OCI-LY1 (cell line): ENCODE measurements around the gene ZMIZ1.

ENCODE experiments used
- H2AFZ ChIP-seq: fragments of 200-600 bp; sonication (generic), shearing (Covaris generic); 2 replicates; pipeline ENCODE4 v1.6.0; 2014; ENCODE audit warnings: antibody characterized with exemption, mild to moderate bottlenecking, low read length
- H3F3A ChIP-seq: fragments of 200-600 bp; sonication (generic), shearing (Covaris generic); 2 replicates; pipeline ENCODE4 v1.6.0; 2014; ENCODE audit warnings: mild to moderate bottlenecking, antibody characterized with exemption, low read length, moderate library complexity; ENCODE audit not compliant: insufficient read depth
- H3K27ac ChIP-seq: fragments of 200-600 bp; sonication (generic); 2 replicates; pipeline ENCODE4 v1.5.1; 2014; ENCODE audit warnings: low read length, mixed run types, mild to moderate bottlenecking, low read depth; ENCODE audit not compliant: poor library complexity, severe bottlenecking
- H3K27me3 ChIP-seq: fragments of 200-600 bp; sonication (generic); 2 replicates; pipeline ENCODE4 v1.6.0; 2014; ENCODE audit warnings: antibody characterized with exemption, mild to moderate bottlenecking, low read length, moderate library complexity; ENCODE audit not compliant: insufficient read depth
- H3K36me3 ChIP-seq: fragments of 200-600 bp; sonication (generic); 2 replicates; pipeline ENCODE4 v1.6.1; 2014; ENCODE audit warnings: mild to moderate bottlenecking, antibody characterized with exemption, low read length, moderate library complexity, mixed read lengths; ENCODE audit not compliant: insufficient read depth
- H3K4me1 ChIP-seq: fragments of 200-600 bp; sonication (generic); 2 replicates; pipeline ENCODE4 v1.5.1; 2014; ENCODE audit warnings: mild to moderate bottlenecking, low read length, moderate library complexity; ENCODE audit not compliant: insufficient read depth, severe bottlenecking
- H3K4me2 ChIP-seq: fragments of 200-600 bp; sonication (generic), shearing (Covaris generic); 2 replicates; pipeline ENCODE4 v1.6.1; 2014; ENCODE audit warnings: low read length
- H3K4me3 ChIP-seq: fragments of 200-600 bp; sonication (generic); 2 replicates; pipeline ENCODE4 v1.5.1; 2014; ENCODE audit warnings: low read length, low read depth, mild to moderate bottlenecking, mixed read lengths; ENCODE audit not compliant: poor library complexity, severe bottlenecking
- H3K79me2 ChIP-seq: fragments of 200-600 bp; shearing (Covaris generic); 2 replicates; pipeline ENCODE4 v1.6.1; 2016; ENCODE audit warnings: mixed run types, low read length, mixed read lengths; ENCODE audit not compliant: insufficient read depth
- H3K9ac ChIP-seq: fragments of 200-600 bp; sonication (generic), shearing (Covaris generic); 2 replicates; pipeline ENCODE4 v1.6.1; 2014; ENCODE audit warnings: mild to moderate bottlenecking, low read length, mixed read lengths
- H3K9me2 ChIP-seq: fragments of 200-600 bp; sonication (generic), shearing (Covaris generic); 2 replicates; pipeline ENCODE4 v1.6.1; 2014; ENCODE audit warnings: low read depth, mild to moderate bottlenecking, low read length, mixed read lengths
- H3K9me3 ChIP-seq: fragments of 200-600 bp; shearing (Covaris generic); 2 replicates; pipeline ENCODE4 v1.6.1; 2014; ENCODE audit warnings: low read length, mixed read lengths
- H4K20me1 ChIP-seq: fragments of 200-600 bp; sonication (generic), shearing (Covaris generic); 2 replicates; pipeline ENCODE4 v1.6.0; 2016; ENCODE audit warnings: mild to moderate bottlenecking, low read length; ENCODE audit not compliant: insufficient read depth
- EZH2 ChIP-seq: fragments of 200-600 bp; sonication (generic), shearing (Covaris generic); IDR thresholded peaks from 2 replicates; pipeline ENCODE4 v1.8.0; 2017; ENCODE audit warnings: borderline replicate concordance, mixed run types, mild to moderate bottlenecking, antibody characterized with exemption, low read length, moderate library complexity, mixed read lengths
- TF ChIP-seq, protein P1 (sequence below): fragments of 200-600 bp; sonication (generic), shearing (Covaris generic); IDR thresholded peaks from 2 replicates; pipeline ENCODE4 v1.5.1; 2017; ENCODE audit warnings: mild to moderate bottlenecking, antibody characterized with exemption, low read length, moderate library complexity, mixed read lengths

ZMIZ1 gene

DNA sequence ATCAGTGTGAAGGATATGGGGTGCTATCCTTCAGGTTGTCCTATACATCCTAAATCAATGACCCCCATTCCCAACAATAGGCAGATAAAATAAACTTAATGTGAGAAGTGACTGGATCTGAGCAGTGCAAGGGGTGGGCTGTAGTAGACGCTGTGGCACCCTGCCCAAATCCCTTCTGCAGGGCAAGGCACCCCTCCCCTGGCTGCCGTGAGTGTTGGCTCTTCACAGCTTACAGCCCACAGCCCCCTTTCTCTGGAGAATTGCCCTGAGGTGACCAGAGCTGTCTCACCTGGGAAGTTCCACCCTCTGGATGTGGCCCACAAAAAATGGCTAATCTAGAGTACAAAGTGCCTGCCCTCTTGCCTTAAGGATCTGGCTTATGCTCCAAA is 252.7 kb downstream of the ZMIZ1 start:
- no peaks in the 10 kb centered on the region for H3K9me3 ChIP-seq
- H2AFZ ChIP-seq: no peak overlapping the region
- no peaks in the 10 kb centered on the region for H4K20me1 ChIP-seq
- H3F3A ChIP-seq: no peaks in the 10 kb centered on the region
- no peak overlapping the region for H3K4me3 ChIP-seq
- H3K79me2 ChIP-seq: no peaks in the 10 kb centered on the region
- H3K9me2 ChIP-seq: no peaks in the 10 kb centered on the region
- H3K27ac ChIP-seq: no peak overlapping the region
- no peaks in the 10 kb centered on the region for H3K4me1 ChIP-seq
- no peak overlapping the region for H3K4me2 ChIP-seq
- H3K27me3 ChIP-seq: peaks cover 8% of the 10 kb centered on the region; the same call in 1 of the 2 replicates
- TF ChIP-seq EZH2: no peak
- TF ChIP-seq, protein P1, sequence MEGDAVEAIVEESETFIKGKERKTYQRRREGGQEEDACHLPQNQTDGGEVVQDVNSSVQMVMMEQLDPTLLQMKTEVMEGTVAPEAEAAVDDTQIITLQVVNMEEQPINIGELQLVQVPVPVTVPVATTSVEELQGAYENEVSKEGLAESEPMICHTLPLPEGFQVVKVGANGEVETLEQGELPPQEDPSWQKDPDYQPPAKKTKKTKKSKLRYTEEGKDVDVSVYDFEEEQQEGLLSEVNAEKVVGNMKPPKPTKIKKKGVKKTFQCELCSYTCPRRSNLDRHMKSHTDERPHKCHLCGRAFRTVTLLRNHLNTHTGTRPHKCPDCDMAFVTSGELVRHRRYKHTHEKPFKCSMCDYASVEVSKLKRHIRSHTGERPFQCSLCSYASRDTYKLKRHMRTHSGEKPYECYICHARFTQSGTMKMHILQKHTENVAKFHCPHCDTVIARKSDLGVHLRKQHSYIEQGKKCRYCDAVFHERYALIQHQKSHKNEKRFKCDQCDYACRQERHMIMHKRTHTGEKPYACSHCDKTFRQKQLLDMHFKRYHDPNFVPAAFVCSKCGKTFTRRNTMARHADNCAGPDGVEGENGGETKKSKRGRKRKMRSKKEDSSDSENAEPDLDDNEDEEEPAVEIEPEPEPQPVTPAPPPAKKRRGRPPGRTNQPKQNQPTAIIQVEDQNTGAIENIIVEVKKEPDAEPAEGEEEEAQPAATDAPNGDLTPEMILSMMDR: no peak
- H3K36me3 ChIP-seq: no peaks in the 10 kb centered on the region
- H3K9ac ChIP-seq: no peak overlapping the region

DNA sequence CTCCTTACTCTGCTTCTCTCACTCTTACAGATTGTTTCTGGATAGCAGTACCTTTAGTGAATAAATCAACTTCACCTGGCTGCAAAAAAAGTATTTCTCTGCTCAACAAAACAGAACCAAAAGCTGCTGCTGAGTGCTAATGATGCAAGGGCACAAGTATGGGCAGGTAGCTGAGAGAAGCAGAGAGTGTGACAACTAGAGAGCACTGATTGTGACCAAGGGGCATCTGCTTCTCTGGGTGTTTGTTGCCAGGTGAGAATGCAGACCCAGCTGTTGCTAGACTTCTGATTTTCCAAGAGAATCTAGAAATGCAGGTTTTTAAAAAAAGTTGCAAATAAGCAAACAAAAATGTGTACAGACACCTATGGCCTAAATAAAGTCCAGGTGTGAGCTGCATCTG is 253.2 kb downstream of the ZMIZ1 start:
- no peaks in the 10 kb centered on the region for H3F3A ChIP-seq
- no peak overlapping the region for H3K4me2 ChIP-seq
- H3K4me3 ChIP-seq: no peak overlapping the region
- H3K27ac ChIP-seq: no peak overlapping the region
- H3K9me2 ChIP-seq: no peaks in the 10 kb centered on the region
- H3K4me1 ChIP-seq: no peaks in the 10 kb centered on the region
- no peak overlapping the region for H3K9ac ChIP-seq
- H4K20me1 ChIP-seq: no peaks in the 10 kb centered on the region
- H3K9me3 ChIP-seq: no peaks in the 10 kb centered on the region
- no peak for TF ChIP-seq EZH2
- TF ChIP-seq, protein P1: no peak
- H2AFZ ChIP-seq: no peak overlapping the region
- H3K27me3 ChIP-seq: peaks cover 8% of the 10 kb centered on the region; the same call in 1 of the 2 replicates
- H3K36me3 ChIP-seq: no peaks in the 10 kb centered on the region
- H3K79me2 ChIP-seq: no peaks in the 10 kb centered on the region

DNA sequence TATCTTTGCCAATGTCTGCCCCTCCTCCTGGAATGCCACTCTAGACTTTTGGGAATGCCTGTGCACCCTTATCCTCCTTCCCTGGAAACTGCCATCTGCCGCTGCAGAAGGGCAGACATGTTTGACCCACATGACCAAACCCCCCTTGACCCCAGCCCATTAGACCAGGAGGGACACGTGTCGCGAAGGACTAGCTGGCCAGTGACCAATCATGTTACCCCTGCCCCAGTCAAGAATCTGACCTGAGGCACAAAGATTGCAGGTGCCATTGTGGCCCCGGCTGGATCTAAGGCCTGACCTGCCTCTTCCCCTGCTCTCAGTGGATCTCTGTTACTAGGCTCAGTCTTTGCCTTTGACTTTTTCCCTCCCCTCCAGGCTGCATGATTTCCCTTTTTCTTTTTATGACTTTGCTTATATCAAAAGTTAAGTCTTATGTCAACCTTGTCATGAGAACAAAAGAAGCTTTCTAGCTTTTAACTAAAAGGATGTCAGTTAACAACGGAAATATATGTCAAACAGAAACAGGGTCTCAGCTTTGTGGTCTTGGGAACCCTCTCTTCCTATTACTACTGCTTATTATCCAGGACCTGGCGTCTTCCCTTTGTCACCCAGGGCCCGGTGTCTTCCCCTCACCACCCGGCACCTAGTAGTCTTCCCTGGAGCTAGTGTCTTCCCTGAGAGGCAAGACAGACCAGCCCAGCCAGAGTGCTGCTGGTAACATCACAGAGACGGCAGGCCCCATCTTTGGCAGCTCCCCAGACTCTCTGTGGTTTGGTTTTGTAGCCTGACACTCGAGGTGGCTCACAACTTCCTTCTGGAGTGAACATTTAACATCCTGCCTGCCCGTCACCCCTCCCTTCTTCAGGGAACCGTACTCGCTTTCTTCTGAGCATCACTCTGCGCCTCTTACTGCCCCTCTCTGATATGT is 254.1 kb downstream of the ZMIZ1 start:
- Histone ChIP-seq H3K4me1 (no peaks in the 10 kb centered on the region), H3F3A (no peaks in the 10 kb centered on the region)

More for the DNA sequence above, 254.1 kb downstream of the ZMIZ1 start:
- H2AFZ ChIP-seq: no peak overlapping the region
- no peak for TF ChIP-seq EZH2
- TF ChIP-seq, protein P1: no peak
- peaks cover 8% of the 10 kb centered on the region; the same call in 1 of the 2 replicates for H3K27me3 ChIP-seq
- no peak overlapping the region for H3K4me2 ChIP-seq
- no peak overlapping the region for H3K27ac ChIP-seq
- no peaks in the 10 kb centered on the region for H3K79me2 ChIP-seq
- H3K36me3 ChIP-seq: no peaks in the 10 kb centered on the region
- no peak overlapping the region for H3K4me3 ChIP-seq
- no peaks in the 10 kb centered on the region for H4K20me1 ChIP-seq
- H3K9ac ChIP-seq: no peak overlapping the region
- H3K9me2 ChIP-seq: no peaks in the 10 kb centered on the region
- no peaks in the 10 kb centered on the region for H3K9me3 ChIP-seq
